Ramos (cell line): ENCODE results near the gene NCS1.

Source experiments
- in situ Hi-C: fragments of 300-500 bp; cut with MboI; formaldehyde crosslinking; loops from one replicate; pipeline ENCODE4 v1.14.3; 2022; ENCODE audit warnings: low sequenced_read_pairs; ENCODE audit not compliant: unreplicated experiment

Gene NCS1

DNA sequence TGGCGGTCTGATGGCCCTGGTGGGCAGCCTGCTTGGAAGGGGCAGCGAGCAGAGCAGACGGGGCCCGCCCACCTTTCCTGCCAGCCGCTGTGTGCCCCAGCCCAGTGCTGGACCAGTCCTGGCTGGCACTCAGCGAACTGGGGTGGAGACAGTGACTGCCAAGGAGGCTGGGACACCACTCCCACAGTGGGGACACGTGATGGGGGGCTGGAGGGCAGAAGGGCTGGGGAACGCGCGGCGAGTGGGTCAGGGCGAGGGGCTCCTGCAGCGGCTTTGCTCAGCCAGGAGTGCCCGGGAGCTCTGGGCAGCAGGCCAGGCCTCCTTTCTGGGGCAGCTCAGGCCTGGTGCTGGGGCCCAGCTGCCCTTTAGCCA is 19.5 kb downstream of the NCS1 start:
- in situ Hi-C loops: no loop called here

DNA sequence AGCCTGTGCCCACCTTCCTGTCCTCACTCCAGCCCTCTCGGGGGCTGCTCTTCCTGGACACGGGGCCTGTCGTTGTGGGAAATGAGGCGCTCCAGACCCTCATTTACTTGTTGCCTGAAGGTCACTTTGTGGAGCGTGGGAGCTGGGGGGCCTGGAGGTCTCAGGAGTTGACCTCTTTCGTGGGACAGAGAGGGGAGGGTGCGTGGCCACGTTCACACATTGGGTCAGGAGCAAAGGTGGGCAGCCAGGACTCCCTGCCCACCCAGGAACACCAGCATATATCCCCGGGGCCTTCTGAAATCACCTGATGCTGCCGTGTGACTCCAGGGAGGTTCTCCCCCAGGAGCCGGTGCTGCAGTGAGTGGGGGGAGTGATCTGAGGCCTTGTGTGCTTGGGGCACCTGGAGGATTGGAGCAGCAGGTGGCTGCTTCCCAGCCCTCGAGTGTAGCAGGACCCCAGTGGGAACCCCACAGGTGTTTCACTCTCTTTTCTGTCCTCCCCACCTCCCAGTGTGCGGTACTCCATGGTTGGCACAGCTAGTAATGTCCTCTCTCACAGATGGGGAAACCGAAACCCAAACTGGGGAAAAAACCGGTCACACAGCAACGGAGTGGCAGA is 20.3 kb downstream of the NCS1 start:
- in situ Hi-C loops: no loop called here

DNA sequence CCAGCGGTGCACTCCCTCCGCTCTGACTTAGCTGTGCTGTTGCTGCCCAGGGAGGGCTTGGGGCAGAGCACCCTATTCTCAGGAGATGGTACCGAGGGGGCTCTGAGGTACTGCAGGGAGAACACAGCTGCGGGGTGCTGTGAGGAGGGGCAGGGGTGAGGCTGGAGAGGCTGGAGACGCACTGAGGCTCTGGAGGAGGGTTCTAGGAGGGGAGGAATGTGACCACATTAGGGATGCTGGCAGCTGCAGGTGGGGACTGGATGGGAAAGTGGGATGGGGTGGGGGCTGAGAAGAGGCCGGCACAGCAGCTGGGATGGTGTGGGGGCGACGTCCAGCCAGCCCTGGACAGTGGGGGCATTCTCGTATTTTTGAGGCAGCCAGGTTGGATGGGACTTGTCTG is 20.9 kb downstream of the NCS1 start:
- in situ Hi-C loops: no loop called here

DNA sequence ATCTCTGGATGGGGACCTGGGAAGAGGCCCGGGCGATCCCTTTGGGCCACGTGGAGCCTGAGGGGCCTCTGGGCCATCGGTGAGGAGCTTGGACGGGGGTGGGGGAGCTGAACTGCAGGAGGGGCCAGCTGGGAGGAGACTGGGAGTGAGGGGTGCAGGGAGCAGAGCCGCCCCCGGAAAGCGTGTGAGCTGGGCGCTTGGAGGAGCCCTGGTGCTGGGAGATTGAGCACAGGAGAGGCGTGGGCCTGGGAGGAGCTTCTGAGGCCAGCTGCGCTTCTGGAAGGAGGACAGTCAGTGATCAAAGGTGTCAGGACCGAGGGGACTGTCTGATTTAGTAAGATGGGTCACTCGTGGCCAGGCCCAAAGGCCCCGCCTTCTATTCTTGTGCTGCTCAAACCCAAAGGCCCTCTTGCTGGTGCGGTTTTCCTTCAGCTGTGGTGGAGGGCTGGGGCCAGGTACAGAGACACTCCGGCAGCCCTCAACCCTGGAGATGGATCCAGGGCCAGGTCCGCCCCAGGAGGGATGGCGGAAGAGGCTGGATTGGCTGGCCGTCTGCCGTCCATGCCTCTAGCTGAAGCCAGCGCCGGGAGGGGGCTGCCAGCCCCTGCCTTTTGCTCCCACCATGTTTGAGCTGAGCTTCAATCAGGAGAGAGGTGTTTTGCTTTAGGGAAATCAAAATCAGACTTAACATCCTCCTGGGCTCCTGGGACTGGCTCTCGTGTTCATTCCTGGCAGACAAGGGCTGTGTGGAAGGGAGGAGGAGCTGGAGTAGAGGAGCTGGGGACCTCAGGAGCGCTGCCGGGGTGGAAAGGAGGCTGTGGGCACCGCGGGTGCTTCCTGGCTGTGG is 21.6 kb downstream of the NCS1 start:
- in situ Hi-C loops: no loop called here

GRCh38 chr9:130194378-130194932 is 22.3 kb downstream of the NCS1 start:
- in situ Hi-C loops: no loop called here

GRCh38 chr9:130195638-130196037 is 23.4 kb downstream of the NCS1 start:
- in situ Hi-C loops: no loop called here

DNA sequence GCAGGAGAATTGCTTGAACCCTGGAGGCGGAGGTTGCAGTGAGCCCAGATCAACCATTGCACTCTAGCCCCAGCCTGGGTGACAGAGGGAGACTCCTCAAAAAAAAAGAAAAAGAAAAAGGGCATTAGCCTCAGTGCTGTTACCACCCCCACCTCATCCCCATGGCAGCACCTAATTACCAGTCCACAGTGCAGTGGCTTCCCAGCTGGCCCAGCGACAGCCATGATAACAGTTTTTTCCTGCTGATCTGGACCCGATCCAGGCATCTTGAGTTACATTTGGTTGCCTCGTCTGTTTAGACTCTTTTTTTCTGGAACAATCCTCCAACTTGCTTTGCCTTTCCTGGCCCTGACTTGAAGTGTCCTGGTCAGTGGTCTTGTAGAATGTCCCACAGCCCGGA is 24.4 kb downstream of the NCS1 start:
- in situ Hi-C loops: no loop called here

- in situ Hi-C loops: no loop called here
These were observed 25.2 kb downstream of the NCS1 start for GRCh38 chr9:130197386-130197785.

- in situ Hi-C loops: no loop called here
These were observed 25.7 kb downstream of the NCS1 start for GRCh38 chr9:130197888-130198287.

DNA sequence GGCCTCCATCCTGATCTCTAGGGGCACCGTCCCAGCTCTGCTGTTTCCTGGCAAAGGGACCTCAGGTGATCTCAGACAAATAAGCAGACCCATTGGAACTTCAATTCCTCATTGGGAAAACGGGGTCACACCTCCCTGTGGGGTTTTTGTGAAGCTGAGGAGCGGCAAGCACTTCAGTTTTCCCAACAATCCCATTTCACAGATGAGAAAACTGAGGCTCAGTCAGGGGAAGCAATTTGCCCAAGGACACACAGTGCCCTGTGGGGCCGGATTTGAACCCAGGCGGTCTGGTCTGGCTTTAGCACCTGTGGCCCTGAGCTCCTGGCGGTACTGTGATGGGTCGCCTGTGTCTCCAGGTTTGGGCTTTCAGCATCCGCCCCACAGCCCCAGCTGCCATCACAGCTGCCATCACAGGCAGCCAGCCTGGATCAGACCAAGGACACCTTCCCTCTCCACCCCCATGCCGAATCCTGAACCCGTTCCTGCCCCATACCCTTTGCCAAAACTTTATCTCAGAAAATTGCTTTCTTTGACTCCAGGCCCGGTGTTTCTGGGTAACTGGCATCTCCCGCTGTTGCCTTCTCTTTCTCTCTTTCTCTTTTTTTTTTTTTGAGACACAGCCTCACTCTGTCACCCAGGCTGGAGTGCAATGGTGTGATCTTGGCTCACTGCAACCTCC is 26.4 kb downstream of the NCS1 start:
- in situ Hi-C loops: no loop called here

- in situ Hi-C loops: no loop called here
These were observed 27.4 kb downstream of the NCS1 start for GRCh38 chr9:130199605-130200004.

- in situ Hi-C loops: no loop called here
These were observed 28.0 kb downstream of the NCS1 start for GRCh38 chr9:130200038-130200849.

DNA sequence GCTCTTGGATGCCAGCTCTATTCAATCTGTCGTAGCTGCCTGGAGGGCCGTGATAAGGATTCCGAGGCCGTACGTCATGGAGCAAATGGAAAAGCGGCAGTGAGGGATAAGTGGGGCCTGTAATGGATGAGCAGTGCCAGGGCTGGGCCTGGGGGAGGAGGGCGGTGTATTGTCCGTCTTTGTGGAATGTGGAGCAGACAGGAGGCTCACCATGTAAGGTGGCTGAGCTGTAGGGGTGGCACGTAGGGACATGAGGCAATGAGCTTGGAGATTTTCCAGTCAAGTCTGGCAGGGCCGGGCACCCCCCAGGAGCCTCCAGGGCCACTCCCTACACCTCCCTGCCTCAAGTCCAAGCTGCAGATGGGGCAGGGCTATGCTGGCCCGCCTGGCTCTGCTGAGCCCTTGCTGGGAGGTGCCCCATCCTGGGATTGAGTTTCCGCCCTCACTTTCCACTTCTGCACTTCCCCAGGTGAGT is 29.2 kb downstream of the NCS1 start:
- in situ Hi-C loops: no loop called here

DNA sequence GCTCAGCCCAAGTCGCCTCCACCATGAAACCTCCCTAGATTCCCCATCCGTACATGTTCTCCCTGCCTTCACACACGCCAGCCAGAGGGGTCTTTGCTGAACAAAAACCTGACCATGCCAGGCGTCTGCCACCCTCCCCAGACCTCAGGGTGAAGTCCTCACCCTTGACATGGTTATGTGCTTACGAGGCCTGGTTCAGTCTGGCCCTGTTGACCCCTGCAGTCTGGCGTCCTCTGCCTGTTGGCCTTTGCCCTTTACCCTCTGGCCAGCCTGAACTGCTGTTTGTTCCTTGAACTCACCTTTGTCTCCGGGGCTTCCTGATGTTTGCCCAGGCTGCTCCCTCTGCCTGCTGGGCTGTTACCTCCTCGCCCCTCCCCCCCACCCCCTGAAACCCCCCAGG is 29.8 kb downstream of the NCS1 start:
- in situ Hi-C loops: no loop called here

DNA sequence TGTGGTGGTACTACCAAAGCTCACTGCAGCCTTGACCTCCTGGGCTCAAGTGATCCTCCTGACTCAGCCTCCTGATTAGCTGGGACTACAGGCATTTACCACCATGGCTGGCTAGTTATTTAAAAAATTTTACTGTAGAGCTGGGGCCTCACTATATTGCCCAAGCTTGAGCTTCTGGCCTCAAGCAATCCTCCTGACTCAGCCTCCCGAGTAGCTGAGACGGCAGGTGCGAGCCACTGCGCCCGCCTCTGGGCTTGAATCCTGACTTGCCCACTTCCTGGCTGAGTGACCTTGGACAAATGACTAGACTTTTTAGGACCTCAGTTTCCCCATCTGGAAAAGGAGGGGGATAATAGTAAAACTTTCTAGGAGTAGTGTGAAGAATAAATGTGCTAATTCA is 32.1 kb downstream of the NCS1 start:
- in situ Hi-C loops: no loop called here

- in situ Hi-C loops: no loop called here
These were observed 32.8 kb downstream of the NCS1 start for GRCh38 chr9:130204959-130205358.

- in situ Hi-C loops: no loop called here
These were observed 33.7 kb downstream of the NCS1 start for GRCh38 chr9:130205912-130206311.

- in situ Hi-C loops: no loop called here
These were observed 34.4 kb downstream of the NCS1 start for GRCh38 chr9:130206579-130206978.

- in situ Hi-C loops: no loop called here
These were observed 35.2 kb downstream of the NCS1 start for GRCh38 chr9:130207241-130207992.
